ENCODE results near the gene BNIP3. TPM values are rescaled to one million over a fixed set of nuclear protein-coding genes. Genes with fewer than 3 reads are reported as not detected.

Gene BNIP3
- total RNA-seq, 1 experiment from 2014 or later, result 57.1 TPM

DNA sequence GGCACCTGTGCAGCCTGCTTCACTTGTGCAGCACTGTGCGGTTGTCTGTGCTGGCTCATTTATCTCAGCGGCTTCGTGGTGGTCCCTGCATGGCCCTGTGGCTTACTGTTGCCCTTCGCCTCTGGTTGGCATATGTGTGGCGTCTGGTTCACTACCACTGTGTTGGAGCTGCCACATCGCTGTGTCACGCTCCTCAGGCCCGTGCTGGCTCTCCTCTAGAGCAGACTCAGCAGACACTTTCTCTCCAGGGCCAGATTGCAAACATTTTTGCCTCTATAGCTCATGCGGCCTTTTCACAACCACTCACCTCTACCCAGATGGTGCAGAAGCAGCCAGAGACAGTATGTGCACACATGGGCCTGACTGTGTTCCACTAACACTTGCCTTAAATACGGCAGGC, 43.0 kb downstream of the BNIP3 start:
- peak overlapping the region in 1 of 3 experiments; percentile 82; a peak in 3 of 7 replicates for H3K27ac Mint-ChIP-seq
- no CpG with 5 or more reads among the region's 10 CpGs for WGBS (ENCODE audit: extremely low coverage, insufficient read length, low lambda C conversion rate)

More for the DNA sequence above, 43.0 kb downstream of the BNIP3 start:
- Histone ChIP-seq H3K79me1 (ENCODE audit: insufficient read depth, low read depth, low read length, poor library complexity, severe bottlenecking) (peaks cover 13% of the 10 kb centered on the region), H3K14ac (ENCODE audit: insufficient read depth, low read length) (no peak overlapping the region), H3K23ac (ENCODE audit: insufficient read length, low read depth, low read length) (no peak overlapping the region), H3K27ac (ENCODE audit: insufficient read length, low read depth, low read length) (no peak overlapping the region), H2BK15ac (ENCODE audit: low read depth, low read length) (no peak overlapping the region), H3K23me2 (ENCODE audit: insufficient read length, low read depth, low read length, poor library complexity, severe bottlenecking) (no peaks in the 10 kb centered on the region), H2BK5ac (ENCODE audit: insufficient read length, low read length) (no peak overlapping the region), H3K79me2 (ENCODE audit: insufficient read depth, low read length) (no peaks in the 10 kb centered on the region; the same call in 1 of the 2 replicates), H4K20me1 (ENCODE audit: control insufficient read depth, insufficient read depth, insufficient read length) (no peaks in the 10 kb centered on the region), H3K4ac (ENCODE audit: low read depth, low read length) (no peak overlapping the region), H4K91ac (ENCODE audit: insufficient read length, low read depth, low read length) (no peak overlapping the region), H2BK12ac (ENCODE audit: insufficient read length, low read depth, low read length) (no peak overlapping the region), H3K56ac (ENCODE audit: insufficient read length, low read depth, low read length) (no peak overlapping the region), H2BK20ac (ENCODE audit: low read depth, low read length, poor library complexity, severe bottlenecking) (no peak overlapping the region), H2AK5ac (ENCODE audit: insufficient read length, low read length) (no peak overlapping the region), H3T11ph (ENCODE audit: low read length) (no peak overlapping the region), H4K8ac (replicated peaks; ENCODE audit: insufficient read length, low read depth, low read length) (no peak overlapping the region), H3K9ac (ENCODE audit: extremely low read depth, insufficient read length, low read length) (no peak overlapping the region), H3K4me2 (ENCODE audit: insufficient read depth, insufficient read length, low read length) (no peak overlapping the region), H3K27me3 (ENCODE audit: insufficient read depth, low read length) (no peaks in the 10 kb centered on the region), H4K5ac (ENCODE audit: insufficient read length, low read depth, low read length) (no peak overlapping the region), H2BK120ac (ENCODE audit: low read depth, low read length, poor library complexity, severe bottlenecking) (no peak overlapping the region), H3K9me3 (ENCODE audit: control insufficient read depth, low read depth, low read length) (no peaks in the 10 kb centered on the region), H3K18ac (ENCODE audit: insufficient read length, low read depth, low read length) (no peak overlapping the region), H2AFZ (ENCODE audit: low read length) (no peak overlapping the region), H3K4me1 (ENCODE audit: insufficient read depth, low read length) (no peaks in the 10 kb centered on the region)
- peaks cover 0 to 5% of the 10 kb centered on the region in 2 experiments; a peak in 3 of 4 replicates for H3K4me1 Mint-ChIP-seq
- no peaks in the 10 kb centered on the region for H3K9me3 Mint-ChIP-seq
- peaks cover 29 to 61% (median 61%) of the 10 kb centered on the region in 3 experiments; a peak in 6 of 7 replicates for H3K36me3 Mint-ChIP-seq (ENCODE audit: insufficient read depth in 1 of 3, low read depth in 3 of 3)
- TF ChIP-seq, protein P1, sequence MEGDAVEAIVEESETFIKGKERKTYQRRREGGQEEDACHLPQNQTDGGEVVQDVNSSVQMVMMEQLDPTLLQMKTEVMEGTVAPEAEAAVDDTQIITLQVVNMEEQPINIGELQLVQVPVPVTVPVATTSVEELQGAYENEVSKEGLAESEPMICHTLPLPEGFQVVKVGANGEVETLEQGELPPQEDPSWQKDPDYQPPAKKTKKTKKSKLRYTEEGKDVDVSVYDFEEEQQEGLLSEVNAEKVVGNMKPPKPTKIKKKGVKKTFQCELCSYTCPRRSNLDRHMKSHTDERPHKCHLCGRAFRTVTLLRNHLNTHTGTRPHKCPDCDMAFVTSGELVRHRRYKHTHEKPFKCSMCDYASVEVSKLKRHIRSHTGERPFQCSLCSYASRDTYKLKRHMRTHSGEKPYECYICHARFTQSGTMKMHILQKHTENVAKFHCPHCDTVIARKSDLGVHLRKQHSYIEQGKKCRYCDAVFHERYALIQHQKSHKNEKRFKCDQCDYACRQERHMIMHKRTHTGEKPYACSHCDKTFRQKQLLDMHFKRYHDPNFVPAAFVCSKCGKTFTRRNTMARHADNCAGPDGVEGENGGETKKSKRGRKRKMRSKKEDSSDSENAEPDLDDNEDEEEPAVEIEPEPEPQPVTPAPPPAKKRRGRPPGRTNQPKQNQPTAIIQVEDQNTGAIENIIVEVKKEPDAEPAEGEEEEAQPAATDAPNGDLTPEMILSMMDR (conservative IDR thresholded peaks at IDR 0.05), result no peak
- DNase-seq, result no peak
- no peak overlapping the region for H3K4me3 Mint-ChIP-seq
- no peaks in the 10 kb centered on the region for H3K27me3 Mint-ChIP-seq (ENCODE audit: low read depth)
